GM18873 (cell line): ENCODE data around the gene PAX5.

Experiments
- ATAC-seq: cut with Tn5 transposase; IDR thresholded peaks from one replicate; pipeline ENCODE4 v1.9.1; 2021; ENCODE audit warnings: mild to moderate bottlenecking, moderate library complexity, moderate number of reproducible peaks; ENCODE audit not compliant: unreplicated experiment, low FRiP score

The PAX5 gene

DNA sequence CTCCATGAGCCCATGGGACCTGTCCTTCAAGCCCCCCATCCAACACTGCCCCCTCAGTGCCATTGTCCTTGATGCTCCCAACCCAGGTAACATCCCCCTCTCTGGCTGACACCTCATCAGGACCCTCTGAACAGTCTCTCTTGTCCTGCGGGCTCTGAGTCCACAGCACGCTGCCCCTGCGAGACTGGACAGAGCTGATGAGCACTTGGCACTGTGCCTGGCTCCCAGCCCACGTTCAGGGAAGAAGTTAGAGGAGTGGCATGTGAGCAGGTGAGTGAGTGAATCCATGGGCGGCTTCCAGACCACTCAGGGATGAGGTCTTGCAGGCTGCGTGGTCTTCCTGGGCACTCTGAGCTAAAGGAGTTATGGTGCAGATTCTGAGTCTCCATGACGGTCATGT lies 70.7 kb downstream of the PAX5 start:
- ATAC-seq = no peak

DNA sequence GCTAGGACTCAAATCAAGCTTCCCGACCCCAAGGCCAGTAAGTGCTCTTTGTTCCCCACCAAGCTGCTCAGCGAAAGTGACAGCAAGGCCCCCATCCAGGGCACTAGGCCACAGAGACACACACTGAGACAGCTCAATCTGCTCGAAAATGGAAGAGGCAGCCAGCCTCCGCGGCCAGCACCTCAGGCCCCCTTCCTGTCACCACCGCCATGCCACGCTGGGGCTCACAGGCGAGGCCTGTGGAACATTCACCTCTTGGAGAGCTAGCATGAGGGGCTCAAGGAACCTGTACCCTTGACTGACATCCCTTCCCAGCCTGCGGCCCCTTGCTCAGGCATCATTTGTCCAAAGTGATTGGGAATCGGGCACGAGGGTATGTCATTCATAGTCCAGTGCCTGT lies 71.4 kb downstream of the PAX5 start:
- no peak for ATAC-seq

DNA sequence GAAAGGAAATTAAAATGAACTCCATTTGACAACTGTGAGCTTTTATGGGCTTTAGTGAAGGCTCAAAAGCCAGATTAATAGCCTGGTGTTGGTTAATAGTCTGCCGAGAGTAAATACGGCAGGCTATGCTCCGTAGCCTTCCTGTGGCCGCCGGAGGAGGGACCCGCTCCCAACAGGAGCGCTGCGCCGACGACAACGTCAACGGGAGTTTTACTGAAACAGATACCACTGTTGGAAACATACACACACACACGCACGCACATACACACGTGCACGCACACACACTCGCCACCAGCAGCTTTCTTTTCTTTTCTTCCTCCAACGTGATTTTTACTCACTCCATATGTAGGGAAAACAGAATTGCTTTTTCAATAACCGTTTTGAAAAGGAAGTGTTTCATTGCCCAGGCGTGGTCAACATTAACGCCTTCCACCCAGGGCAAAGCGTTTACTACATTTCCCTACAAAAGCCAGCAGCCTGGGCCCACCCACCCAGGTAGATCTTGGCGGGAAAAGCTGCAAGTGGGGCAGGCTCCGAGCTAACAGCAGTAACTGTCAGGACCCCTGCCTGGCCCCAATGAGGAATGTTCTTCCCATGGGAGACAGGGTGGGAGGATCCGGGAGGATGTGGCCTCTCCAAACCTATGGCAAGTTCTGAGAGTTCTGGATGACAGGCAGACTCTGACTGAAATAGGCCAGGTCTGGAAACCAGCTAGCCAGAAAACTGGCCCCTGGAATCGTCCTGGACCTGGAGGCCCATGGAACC lies 72.3 kb downstream of the PAX5 start:
- no peak for ATAC-seq

DNA sequence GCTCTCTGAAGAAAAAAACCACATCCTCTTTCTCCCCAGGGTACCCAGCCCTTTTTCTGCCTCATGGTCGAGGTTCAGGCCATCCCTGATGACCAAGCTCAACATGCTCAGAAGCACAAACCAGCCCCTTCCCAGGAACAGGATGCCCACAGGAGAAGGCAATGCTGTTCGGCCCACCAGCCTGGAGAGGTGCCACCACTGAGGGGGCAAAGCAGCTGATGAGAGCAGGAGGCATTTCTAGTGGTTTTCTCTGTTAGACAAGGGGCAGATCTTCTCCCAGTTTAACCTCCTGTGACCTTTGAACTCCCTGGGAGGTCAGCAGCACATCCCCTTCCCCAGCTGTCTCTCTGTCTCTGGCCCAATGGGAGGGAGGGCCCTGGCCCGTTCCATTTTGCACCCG lies 73.0 kb downstream of the PAX5 start:
- ATAC-seq = no peak

DNA sequence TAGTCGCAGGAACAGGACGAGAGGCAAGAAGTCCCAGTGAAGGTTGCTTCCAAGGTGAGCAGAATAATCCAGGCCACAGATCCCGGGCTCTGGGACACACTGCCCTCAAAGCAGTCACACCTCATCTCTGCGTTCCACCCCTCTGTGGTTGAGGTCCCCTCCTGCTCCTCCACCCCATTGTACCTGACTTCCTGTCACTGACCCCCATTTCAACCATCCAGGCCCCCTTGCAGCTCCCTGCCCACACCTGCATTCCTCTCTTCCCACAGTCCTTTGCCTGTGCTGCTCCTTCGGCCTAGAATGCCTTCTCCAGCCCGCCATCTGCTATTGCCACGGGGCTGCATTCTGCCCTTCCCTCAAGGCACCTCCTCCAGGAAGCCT lies 73.5 kb downstream of the PAX5 start:
- ATAC-seq = no peak

DNA sequence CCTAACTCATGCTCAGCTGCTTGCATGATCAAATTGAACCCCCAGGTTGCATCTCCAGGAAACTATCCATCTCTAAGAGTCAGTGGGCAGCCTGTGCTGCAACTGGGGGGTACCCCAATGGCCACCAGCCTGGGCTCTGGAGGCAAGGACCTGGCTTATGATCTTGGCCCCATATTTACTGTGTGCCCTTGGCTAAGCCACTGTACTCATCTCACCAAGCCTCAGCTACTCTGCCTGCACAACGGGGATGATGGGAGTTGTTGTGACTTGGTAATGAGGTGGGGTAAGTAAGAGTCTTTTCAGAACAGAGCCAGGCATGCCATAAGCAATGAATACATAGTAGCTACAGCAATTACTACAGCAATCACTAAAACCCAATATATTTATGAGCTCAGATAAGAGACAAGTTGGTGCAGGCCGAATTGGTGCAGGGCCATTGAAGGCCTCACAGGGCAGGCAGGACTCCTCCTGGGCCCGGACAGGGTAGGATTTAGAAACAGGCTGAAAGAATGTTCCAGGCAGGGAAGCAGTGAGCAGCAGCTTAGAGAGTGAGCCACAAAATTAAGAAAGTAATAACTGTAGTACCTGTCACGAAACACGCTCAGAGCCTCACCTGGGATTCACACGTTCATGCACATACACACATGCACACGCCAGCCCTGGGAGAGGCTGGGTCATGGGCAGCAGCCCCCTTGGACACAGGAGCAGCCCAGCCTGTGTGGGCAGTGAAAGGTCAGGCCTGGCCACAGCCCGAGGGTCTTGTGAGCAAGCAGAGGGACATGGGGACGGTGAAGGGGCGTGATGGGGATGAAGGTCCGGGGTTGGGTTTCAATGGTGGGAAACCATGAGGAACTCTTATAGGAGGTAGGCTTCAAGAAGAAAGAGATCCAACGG lies 74.1 kb downstream of the PAX5 start:
- ATAC-seq = no peak

DNA sequence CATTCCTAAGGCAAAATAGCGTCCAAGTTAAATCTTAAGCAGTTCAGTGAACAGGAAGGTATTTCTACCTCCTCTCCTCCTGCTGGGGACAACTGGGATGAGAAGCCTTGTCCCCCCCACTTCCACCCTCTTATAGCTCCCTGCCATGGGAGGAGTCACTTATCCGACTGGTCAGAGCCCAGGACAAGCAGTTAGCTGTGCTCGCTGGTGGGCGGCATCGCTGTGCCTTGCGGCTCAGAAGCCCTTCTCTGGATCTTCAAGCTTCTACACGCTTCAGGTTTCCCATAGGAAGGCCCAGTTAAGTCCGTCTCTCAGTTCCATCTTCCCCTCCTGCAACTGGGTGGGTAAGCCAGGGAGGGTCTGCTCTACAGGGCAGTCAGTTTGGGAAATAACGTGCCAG lies 77.2 kb downstream of the PAX5 start:
- no peak for ATAC-seq

DNA sequence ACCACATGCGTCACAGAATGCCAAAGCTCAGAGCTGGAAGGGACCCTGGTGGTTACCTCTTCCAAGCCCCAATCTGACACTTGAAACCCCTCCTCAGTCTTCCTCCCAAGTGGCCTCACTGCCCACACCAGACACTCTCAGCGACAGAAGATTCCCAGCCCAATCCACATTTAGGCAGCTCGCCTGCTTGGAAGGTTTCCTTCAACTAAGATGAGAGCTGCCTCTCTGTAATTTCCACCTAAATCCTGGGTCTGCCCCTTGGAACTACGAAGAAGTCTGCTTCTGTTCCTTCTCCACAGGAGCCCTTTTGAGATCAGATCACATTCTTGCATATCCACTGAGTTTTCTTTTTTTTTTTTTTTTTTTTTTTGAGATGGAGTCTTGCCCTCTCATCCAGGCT lies 83.7 kb downstream of the PAX5 start:
- no peak for ATAC-seq

DNA sequence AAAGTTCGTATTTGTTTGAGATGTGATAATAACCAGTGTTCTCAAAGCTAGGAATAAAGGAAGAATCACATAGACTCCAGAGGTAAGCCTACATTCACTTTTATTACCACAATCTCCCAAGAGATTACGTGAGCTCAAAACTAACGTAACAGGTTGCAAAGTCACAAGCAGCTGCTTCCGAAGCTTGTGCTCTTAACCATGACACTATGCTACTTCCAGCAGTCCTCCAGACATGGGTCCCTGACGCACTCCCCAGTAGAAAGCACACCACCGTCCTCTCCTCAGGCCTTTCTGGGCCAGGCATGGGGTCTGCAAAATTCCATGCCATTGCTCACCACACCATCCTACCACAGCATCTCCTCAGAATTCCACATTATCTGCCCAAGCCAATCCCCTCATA lies 84.6 kb downstream of the PAX5 start:
- ATAC-seq = no peak

DNA sequence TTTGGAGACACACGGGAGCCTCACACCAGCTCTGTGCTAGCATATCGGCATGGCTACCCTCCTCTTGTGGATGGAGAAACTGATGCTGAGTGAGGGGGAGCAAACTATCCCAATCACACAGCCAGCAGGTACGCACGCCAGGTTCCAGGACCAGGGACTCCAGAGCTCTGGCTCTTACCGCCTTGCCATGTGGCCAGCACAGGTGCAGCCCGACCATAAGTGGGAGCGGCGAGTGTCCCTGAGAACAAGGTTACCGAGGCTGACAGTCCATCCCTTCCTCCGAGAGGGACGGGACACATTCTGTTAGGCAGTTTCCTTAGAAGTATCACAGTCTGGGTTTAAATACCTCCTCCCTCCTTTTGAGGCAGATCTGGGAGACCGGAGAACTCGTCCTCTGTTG lies 86.0 kb downstream of the PAX5 start:
- ATAC-seq = no peak

DNA sequence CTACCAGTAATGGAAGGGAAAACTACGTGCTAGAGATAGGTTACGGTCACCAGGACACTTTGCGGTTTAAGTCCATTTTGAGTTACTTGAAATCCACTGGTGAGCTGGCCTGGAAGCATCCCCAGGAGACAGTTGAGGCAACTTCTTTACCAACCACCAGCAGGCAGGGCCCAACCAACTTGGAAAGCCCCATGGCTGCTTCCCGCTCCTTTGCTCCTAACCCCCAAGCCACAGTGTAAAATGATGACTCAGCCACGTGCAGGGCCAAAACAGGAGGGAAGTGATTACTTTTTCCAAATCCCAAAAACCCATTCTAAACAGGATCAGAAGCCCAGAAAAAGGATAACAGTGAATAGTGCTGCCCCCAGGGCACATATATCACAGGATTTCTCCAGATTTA lies 87.4 kb downstream of the PAX5 start:
- ATAC-seq = no peak

DNA sequence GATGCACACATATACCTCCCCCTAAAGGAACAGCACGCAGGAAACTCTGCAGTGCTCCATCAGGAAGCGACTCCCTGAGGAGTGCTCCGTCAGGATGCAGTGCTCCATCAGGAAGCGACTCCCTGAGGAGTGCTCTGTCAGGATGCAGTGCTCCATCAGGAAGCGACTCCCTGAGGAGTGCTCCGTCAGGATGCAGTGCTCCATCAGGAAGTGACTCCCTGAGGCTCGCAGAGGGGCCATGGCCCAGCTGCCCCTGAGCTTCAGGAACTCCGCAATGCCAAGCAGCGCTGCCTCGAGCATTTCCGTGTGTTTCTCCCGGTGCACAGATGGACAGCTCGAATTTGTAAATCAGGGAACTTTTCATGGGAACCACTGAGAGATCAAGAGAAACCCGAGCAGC lies 88.1 kb downstream of the PAX5 start:
- no peak for ATAC-seq

DNA sequence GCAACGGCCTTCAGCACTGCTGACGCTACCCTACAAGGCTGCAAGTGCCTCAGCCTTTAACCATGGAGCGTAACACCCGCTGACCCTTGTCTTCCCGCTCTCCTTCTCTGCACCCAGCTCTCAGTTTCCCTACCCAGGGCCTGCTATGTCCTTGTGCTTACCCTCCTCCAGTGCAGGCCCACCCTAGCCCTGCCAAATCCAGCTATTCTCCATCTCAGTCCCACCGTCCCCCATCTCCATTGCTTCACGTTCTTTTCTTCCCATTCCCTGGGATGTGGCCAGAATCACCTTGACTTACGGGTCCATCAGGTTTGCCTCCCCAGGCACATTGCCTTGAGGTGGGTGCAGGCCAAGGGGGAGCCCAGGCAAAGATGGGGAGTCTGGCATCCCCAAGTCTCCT lies 91.2 kb downstream of the PAX5 start:
- no peak for ATAC-seq

DNA sequence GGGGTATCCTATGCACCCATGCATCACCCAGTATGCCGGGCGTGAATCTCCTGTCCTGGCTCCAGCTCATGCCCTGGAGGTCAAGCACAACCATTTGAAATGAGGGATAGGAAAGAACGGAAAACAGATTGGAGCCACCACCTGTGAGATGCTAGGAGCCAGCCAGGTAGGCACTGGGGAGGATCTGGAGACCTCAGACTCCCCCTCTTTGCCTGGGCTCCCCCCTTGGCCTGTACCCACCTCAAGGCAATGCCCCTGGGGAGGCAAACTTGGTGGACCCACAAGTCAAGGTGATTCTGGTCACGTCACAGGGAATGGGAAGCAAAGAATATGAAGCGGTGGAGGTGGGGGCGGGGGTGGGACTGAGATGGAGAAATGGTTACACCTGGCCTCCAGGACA lies 92.6 kb downstream of the PAX5 start:
- ATAC-seq = no peak

DNA sequence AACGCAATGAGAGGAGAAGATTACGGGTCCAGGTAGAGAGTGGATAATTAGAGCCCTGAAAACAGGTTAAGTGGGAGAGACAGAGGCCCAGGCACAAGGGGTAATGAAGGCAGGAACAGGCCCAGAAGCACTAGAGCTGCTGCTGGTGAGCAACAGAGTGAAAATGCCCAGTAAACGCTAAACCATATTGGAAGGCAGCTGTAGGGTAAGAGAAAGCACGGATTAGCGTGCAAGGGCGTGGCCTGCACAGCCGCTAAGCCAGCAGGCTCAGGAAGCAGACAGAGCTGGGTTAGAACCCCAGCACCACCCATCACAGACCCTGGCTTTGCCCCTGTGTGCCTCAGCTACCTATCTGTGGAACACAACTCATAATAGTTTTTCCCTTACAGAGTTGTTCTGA lies 93.2 kb downstream of the PAX5 start:
- no peak for ATAC-seq

DNA sequence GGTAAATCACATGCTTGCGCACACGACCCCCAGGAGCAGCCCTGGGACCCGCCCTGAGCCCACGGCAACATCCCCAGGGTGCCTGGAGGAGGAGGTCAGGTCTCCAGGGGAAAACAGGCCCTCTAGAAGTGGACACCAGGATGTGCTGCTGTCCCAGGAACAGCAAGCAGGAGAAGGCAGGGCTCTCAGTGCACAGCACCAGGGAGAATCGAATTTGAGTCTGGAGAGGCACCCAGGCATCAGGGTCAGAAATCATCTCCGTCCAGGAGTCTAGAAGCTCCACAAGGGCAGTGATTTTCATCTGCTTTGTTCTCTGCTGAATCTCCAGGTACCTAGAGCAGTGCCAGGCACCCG lies 93.6 kb downstream of the PAX5 start:
- ATAC-seq = no peak

DNA sequence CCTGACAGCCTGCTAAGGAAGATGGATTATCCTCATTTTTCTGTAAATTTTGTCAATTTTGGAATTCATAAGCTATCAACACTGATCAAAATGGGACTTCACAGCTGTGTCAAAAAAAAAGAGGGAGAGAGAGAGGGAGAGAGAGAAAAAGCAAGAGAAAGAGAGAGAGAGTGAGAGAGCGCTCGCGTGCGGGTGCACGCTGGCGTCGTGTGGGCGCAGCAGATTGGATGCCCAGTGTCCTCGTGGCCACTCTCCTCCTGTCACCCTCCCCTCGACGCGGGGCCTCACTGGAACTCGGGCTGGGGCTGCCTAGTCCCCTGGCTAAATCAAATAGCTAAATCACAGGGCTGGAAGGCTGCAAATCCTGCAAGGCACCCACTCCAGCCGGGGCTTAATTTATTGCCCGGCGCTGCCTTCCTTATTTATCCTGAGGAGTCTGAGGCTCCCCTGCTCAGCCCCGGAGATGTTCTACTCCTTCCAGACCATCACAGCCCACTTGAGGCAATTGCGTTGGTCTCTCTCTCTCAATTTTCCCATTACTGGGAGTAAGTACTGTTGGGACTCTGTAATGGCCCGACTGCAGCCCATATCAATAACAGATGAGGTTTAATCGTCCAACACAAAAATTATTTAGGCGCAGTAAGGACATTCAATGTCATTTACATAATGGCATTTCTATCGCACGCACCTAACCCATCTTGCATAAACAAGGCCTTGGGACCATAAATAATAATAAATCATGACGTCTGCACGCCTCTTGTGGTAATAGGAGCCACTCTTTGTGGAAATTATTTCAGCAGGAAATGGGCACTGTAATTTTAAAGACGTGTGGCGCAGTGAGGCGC lies 94.2 kb downstream of the PAX5 start:
- no peak for ATAC-seq

DNA sequence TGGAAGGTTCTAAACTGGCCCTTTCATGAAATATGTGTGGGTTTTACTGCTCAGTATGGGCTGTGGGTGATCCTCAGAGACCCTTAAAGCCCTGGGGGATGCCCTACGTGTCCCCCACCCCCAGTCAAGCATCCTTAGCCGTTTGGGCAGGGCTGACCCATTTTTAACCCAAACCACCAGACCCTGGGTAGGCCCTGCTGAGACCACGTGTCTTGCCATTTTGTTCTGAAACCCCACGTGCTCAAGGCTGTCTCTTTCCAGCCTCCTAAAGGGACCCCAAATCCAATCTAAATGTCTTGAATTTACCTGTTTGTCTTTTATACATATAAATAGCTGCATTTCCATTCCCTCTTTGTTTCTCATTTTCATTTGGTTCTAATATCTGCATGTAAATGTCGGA lies 94.9 kb downstream of the PAX5 start:
- no peak for ATAC-seq

DNA sequence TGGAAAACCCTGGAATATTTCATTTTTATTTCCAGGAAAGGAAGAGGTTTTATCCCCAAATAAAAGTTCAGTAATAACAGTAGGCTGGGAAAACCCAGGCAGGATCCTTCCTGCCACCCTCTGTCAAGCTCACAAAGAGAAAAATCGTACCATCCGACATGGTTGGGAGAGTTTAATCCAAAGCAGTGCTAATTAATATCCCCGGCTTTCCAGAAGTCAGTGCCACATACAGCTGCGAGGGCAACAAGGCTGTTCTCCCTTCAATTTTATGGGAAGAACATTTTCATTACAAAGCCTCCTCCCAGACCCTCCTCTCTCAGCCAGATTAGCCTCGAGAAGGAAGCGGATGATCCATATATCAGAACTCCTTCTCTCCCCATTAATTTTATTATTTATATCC lies 95.5 kb downstream of the PAX5 start:
- no peak for ATAC-seq

DNA sequence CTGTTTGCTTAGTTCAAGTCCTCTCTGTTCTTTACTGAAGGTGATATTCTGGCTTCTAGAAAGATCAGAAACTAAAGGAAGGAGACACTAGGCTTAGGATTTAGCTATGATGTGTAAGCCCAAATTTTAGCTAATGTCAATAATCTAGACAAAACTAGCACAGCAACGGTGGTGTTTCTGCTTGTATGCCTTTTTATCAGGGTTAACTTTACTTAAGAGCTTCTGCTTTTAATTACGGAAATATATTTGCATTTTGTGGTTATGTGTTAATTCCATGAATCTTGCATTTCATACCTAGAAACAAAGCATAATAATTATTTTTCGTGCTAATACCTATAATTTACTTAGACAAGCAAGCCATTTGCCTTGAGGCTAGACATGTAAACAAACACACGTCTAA lies 96.1 kb downstream of the PAX5 start:
- no peak for ATAC-seq

DNA sequence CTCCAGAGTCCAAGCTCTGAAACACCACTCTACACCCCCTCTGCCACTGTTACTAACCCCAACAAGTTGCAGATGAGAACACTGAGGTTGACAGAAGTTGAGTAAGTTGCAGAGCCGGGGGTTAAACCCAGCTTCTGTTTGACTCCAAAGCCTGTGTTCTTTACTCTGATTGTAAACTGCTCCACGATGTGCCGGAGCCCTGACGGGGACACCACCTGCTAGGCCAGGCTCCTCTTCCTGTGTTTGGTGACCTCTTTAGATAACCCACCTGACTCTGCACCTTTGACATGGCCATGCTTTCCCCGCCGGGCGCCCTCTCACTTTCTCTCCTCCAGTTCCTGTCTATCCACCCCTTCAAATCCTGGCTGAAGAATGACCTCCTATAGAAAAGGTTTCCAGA lies 96.7 kb downstream of the PAX5 start:
- no peak for ATAC-seq
